Measurements from ENCODE around the gene UST.
"Not testable (repeated sequence)": the region's sequence is repeated elsewhere in the genome, so short reads cannot be mapped to it uniquely, and the experiment has no call there.

UST gene

DNA sequence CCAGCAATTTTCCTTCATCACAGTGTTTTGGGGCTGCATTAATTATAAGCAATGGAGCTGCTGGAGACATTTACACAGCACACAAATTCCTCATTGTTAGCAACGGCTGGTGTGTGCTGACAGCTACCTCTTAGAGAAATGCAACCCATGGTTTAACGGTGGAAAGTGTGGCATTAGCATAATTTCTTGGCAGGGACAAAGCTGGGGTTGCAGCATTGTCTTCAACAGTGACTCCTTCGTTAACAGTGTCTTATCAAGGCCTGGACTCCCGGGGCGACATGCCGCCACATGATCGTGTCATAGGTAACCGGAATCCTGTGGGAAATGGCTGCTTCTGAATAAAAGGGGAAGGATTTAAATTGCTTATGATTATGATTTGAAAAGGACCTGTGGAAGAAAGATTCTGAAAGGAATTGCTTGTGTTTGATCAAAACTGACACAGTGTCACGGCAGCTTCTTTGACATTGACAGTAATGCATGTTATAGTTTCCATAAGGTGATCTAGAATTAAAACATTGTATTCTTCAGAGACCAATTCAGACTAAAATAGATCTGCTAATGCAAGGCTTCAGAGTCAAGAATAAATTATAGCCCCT is 128.0 kb downstream of the UST start:
- DNase-seq = no peak

GRCh38 chr6:148878683-148879082 is 131.9 kb downstream of the UST start:
- DNase-seq = no peak

- not testable (repeated sequence) for DNase-seq
Measured at GRCh38 chr6:148880742-148881141, 133.9 kb downstream of the UST start.

DNA sequence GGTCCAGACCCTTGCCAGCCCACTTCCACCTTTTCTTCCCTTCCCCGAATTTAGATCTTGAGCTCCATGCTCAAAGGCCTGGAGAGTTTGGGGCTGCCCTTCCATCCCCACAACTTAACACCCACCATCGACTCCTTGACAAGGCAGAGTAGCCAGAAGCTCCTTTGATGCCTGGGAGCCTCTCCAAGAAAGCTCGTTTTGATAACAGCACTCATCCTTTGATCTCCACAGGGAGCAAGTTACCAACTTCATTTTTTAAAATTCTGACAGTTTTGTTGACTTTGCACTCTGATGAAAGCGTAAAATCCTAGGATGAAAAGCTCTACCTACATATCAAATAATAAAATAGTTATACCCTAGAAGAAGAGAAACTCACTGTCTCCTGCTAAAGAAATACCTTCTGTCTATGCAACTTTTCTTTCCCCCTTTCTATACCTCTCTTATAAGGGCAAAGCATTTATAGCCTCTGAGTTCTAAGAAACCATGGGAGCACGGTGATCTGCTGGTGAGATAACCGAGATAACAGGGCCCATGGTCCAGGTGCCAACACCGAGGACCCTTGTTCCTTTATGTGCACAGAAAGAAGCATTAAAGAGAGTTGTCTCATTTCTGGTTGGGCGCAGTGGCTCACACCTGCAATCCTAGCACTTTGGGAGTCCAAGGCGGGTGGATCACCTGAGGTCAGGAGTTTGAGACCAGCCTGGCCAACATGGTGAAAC is 134.9 kb downstream of the UST start:
- DNase-seq = no peak

DNA sequence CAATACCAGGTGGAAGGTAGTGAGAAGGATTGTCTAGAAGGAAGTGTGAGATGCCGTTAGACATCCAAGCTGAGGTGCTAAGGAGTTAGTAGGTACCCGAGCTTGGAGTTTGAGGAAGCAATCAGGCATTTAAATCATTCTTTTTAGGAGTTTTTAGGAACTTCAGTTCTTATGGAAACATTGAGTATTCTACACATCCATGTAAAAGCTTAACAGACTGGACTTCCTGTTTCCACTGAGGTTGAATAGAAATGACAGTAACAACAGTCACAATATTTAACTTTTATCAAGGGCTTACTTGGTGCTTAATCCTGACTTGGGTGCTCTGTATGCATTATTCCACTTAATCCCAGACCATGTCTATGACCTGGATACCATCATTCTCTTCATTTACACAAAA is 136.4 kb downstream of the UST start:
- no peak for DNase-seq

DNA sequence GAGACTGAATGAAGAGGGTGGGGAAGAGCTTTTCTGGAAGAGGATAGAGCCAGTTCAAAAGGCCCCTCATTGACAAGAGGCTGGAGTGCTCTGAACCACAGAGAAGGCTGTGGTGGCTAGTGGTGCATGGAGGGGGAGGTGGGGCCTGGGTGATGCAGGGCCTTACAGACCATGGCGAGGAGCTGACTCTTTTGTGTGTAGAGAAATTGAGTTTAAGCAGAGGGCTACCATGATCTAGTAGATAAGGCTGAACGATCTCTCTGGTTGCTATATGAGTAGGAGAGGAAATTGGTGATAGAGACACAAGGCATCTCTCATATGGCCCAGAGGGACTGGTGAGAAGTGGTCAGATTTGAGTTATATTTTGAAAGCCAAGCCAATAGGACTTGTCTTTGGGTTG is 137.6 kb downstream of the UST start:
- no peak for DNase-seq

GRCh38 chr6:148885136-148885865 is 138.5 kb downstream of the UST start:
- DNase-seq = no peak

- no peak for DNase-seq
Measured at GRCh38 chr6:148885925-148886845, 139.4 kb downstream of the UST start.

- DNase-seq = no peak
Measured at GRCh38 chr6:148887181-148887580, 140.4 kb downstream of the UST start.

GRCh38 chr6:148888856-148889255 is 142.0 kb downstream of the UST start:
- no peak for DNase-seq

DNA sequence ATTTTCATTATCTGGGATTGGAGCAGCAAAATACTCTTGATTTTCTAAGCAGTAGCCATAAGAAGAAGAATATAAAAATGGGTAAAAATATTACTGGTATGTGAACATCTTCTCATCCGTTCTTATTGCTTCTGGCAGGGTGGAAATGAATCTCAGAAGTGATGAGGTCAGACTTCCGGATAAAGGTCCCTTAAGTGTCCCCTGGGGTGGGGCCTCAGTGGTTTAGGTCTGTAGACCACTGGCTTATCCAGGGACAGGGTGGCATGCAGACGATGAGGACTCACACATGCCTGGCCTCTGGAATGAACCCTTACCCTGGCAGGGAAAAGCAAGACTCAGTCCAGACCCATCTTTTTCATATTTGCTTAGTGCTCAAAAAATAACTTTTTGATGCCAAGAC is 143.3 kb downstream of the UST start:
- no peak for DNase-seq

DNA sequence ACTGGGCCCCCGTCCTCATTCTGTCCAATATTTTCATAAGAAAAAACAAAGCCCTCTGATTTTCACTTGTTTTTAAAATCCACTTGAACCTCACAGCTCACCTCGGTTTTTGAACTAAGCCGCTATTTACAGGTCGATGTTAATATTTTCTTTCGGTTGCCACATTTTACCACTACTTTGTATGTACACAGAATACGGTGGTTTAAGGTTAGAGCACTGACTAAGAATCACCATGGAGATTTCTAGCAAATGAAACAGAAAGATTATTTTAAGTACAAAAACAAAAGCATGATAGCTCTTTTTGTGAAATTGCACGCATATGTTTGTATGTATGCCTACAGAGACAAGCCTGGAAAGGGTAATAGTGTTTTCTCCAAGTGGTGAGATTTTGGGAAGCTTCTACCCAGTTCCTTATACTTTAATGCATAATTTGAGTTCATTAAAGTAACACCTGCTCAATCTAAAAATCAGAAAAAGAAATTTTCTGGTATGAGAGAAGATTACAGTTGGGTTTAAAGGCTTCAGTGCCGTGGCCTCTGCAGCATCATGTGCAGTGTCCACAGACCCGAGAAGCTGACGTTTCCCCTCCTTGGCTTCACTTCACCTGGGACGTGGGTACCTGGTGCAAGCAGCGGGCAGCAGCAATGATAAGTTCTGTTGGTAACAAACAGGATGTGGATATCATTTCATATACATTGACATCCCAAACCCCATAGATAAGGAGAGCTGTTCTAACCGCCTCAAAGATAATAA is 144.0 kb downstream of the UST start:
- DNase-seq = no peak

DNA sequence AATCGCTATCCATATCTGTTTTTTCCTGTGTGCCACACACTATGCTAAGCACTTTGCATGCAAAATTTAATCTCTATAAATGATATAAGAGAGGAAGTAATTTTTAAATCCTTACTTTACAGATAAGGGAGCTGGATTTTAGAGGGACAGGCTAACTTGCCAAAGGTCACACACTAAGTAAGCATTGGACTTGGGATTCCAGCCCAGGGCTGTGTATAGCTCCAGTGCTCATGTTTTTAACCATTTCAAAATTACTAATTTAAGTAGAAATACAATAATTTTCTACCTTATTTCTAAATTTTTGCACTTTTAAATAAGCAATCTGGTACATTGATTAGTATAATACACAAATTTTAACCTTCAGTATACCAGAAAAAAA is 144.6 kb downstream of the UST start:
- DNase-seq = no peak

DNA sequence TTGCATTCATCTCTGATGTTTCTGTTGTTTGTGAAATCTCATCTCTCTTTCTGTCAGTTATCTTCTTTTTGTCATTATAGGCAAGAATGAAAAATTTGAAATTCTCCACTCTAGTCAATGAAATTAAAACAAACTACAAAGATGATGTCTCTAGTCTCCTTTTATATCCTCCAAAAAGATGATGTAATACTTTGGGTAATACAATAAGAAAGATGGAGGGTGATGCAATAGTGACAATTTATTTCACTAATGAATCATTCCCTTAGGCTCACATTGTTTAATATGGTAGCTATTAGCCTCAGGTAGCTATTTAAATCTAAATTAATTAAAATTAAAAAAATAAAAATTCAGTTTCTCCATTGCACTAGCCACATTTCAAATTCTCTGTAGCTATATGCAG is 145.4 kb downstream of the UST start:
- DNase-seq = no peak

GRCh38 chr6:148893073-148893472 is 146.2 kb downstream of the UST start:
- no peak for DNase-seq

DNA sequence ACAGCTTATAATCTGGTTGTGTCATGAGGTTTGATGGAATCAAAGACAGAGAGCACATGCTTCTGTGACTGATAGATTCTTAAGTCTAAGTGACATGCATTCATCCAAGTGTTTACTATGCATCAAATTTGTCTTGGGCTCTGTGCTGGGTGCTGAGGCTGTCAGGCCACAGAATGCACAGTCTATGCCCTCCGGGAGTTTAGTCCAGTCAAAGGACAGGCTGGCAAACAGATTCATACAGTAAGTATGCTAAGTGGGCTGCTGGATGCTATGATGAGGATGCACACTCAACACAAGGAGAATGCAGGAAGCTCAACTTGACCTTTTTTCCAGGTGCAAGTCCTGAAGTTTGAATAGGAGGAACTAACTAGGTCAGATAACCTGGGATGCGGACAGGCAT is 146.7 kb downstream of the UST start:
- DNase-seq = no peak

- no peak for DNase-seq
Measured at GRCh38 chr6:148898376-148899014, 151.7 kb downstream of the UST start.

- no peak for DNase-seq
Measured at GRCh38 chr6:148904896-148905870, 158.4 kb downstream of the UST start.

DNA sequence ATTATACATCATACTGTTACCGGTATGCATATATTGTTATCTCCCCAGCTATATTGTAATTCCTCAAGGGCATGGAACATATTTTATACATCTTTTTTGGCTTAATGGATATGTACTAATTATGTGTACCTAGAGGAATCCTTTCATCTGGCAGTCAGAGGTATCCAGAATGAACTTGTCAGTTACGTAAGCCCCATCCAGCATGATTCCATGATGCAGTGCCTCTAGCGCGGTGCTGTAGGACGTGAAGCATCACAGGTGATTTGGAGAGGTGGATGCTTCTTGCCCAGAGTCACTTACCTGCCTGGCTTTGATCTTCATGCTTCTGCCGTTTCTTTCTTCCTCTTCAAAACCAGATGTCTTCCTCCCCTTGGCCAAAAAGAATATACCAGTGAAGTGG is 159.1 kb downstream of the UST start:
- no peak for DNase-seq

- DNase-seq = no peak
Measured at GRCh38 chr6:148906386-148906785, 159.6 kb downstream of the UST start.

GRCh38 chr6:148907573-148907972 is 160.7 kb downstream of the UST start:
- no peak for DNase-seq
